H1 (cell line): ENCODE measurements around the gene INPP5J. TPM values are rescaled to one million over a fixed set of nuclear protein-coding genes. Genes with fewer than 3 reads are reported as not detected.

Source experiments
- CTCF ChIA-PET: fragments of 300-600 bp; sonication (Branson Sonifier 250); formaldehyde crosslinking; loops from one replicate; lab custom pipeline; 2021; ENCODE audit not compliant: partially characterized antibody; lab: Charles Lee
- POLR2A ChIA-PET: fragments of 300-600 bp; sonication (Branson Sonifier 250); formaldehyde crosslinking; loops from one replicate; lab custom pipeline; 2021; ENCODE audit warnings: inconsistent platforms; ENCODE audit not compliant: partially characterized antibody; lab: Charles Lee
- DNase-seq, 2 experiments: peaks; one replicate each; pipeline versions ENCODE4 v3.0.0 to v3.0.0-alpha.2; 2010 to 2022; ENCODE audit warnings: low spot score in 2 of 2, low read depth in 1 of 2, mixed read lengths in 1 of 2
- FAIRE-seq: peaks from 2 replicates; lab custom pipeline; 2011; peaks lifted over from hg19 to GRCh38; lab: Jason Lieb, UNC
- H2AFZ ChIP-seq: 2 replicates; pipeline ENCODE4 v1.8.1; 2012; ENCODE audit warnings: low read length, inconsistent platforms
- H2AK5ac ChIP-seq: 2 replicates; pipeline ENCODE4 v1.6.1; 2013; ENCODE audit warnings: low read depth, low read length
- H2BK120ac ChIP-seq: replicated peaks from 2 replicates; pipeline ENCODE3; 2013; ENCODE audit warnings: low read depth, low read length, inconsistent platforms
- H2BK12ac ChIP-seq: 2 replicates; pipeline ENCODE4 v1.6.1; 2013; ENCODE audit warnings: low read depth, low read length
- H2BK15ac ChIP-seq: 2 replicates; pipeline ENCODE4 v1.6.1; 2013; ENCODE audit warnings: low read length
- H2BK20ac ChIP-seq: 2 replicates; pipeline ENCODE4 v1.6.1; 2013; ENCODE audit warnings: low read length
- H2BK5ac ChIP-seq: 2 replicates; pipeline ENCODE4 v1.6.1; 2013; ENCODE audit warnings: low read depth, low read length
- H3K14ac ChIP-seq: 2 replicates; pipeline ENCODE4 v1.6.1; 2013; ENCODE audit warnings: inconsistent platforms; ENCODE audit not compliant: insufficient read length
- H3K18ac ChIP-seq: 2 replicates; pipeline ENCODE4 v1.6.1; 2013; ENCODE audit warnings: low read length; ENCODE audit errors: extremely low read depth
- H3K23ac ChIP-seq: 2 replicates; pipeline ENCODE4 v1.6.1; 2013; ENCODE audit warnings: inconsistent platforms; ENCODE audit not compliant: insufficient read length
- H3K23me2 ChIP-seq: 2 replicates; pipeline ENCODE4 v1.6.1; 2013; ENCODE audit warnings: low read depth, low read length
- H3K27ac ChIP-seq: 2 replicates; pipeline ENCODE4 v1.6.1; 2011; ENCODE audit warnings: low read depth, low read length, inconsistent platforms
- H3K27me3 ChIP-seq, 4 experiments: replicated peaks in 1 of 4; 1 replicate in 1 of 4; 2 replicates in 3 of 4; pipeline versions ENCODE4 v1.6.1 to v1.8.1; 2011 to 2013; ENCODE audit warnings: low read length in 3 of 4, mild to moderate bottlenecking in 3 of 4, inconsistent platforms in 2 of 4, mixed read lengths in 2 of 4, moderate library complexity in 1 of 4; ENCODE audit not compliant: control insufficient read depth in 3 of 4, insufficient read depth in 3 of 4; ENCODE audit errors: extremely low read depth in 1 of 4
- H3K36me3 ChIP-seq, 4 experiments: 2 replicates each; pipeline versions ENCODE4 v1.6.1 to v1.8.1; 2011 to 2013; ENCODE audit warnings: mild to moderate bottlenecking in 4 of 4, low read length in 3 of 4, moderate library complexity in 2 of 4, control low read depth in 1 of 4, inconsistent platforms in 1 of 4; ENCODE audit not compliant: insufficient read depth in 4 of 4, control insufficient read depth in 2 of 4
- H3K4ac ChIP-seq: replicated peaks from 2 replicates; pipeline ENCODE3; 2013; ENCODE audit warnings: low read length, low read depth, mixed read lengths, inconsistent platforms; ENCODE audit not compliant: insufficient read length
- H3K4me1 ChIP-seq, 4 experiments: replicated peaks in 1 of 4; 1 replicate in 1 of 4; 2 replicates in 3 of 4; pipeline versions ENCODE4 v1.6.1 to v1.8.1; 2011 to 2013; ENCODE audit warnings: low read length in 3 of 4, inconsistent platforms in 2 of 4, mixed read lengths in 1 of 4; ENCODE audit not compliant: insufficient read depth in 4 of 4, control insufficient read depth in 3 of 4
- H3K4me2 ChIP-seq, 2 experiments: 2 replicates each; pipeline versions ENCODE4 v1.6.1 to v1.8.1; 2011 to 2013; ENCODE audit warnings: low read depth in 2 of 2, low read length in 2 of 2, control low read depth in 1 of 2, inconsistent platforms in 1 of 2, mild to moderate bottlenecking in 1 of 2; ENCODE audit not compliant: insufficient read depth in 1 of 2
- H3K4me3 ChIP-seq, 4 experiments: fragments of 200-600, 300-600 bp in 1 of 4; sonication (generic), shearing (Covaris generic), sonication (Bioruptor Twin) in 1 of 4; 2 replicates each; pipeline versions ENCODE4 v1.5.1 to v1.8.1; 2011 to 2016; ENCODE audit warnings: low read length in 4 of 4, low read depth in 3 of 4, control low read depth in 2 of 4, inconsistent platforms in 2 of 4, mild to moderate bottlenecking in 2 of 4, mixed read lengths in 1 of 4, moderate library complexity in 1 of 4; ENCODE audit not compliant: insufficient read depth in 2 of 4; ENCODE audit errors: extremely low read depth in 1 of 4
- H3K56ac ChIP-seq: replicated peaks from 2 replicates; pipeline ENCODE3; 2013; ENCODE audit warnings: low read depth, mild to moderate bottlenecking, mixed read lengths, low read length, inconsistent platforms; ENCODE audit not compliant: insufficient read length
- H3K79me1 ChIP-seq: 2 replicates; pipeline ENCODE4 v1.6.1; 2013; ENCODE audit warnings: low read depth, low read length, control low read depth
- H3K79me2 ChIP-seq, 2 experiments: 2 replicates each; pipeline versions ENCODE4 v1.6.1 to v1.8.1; 2012 to 2013; ENCODE audit warnings: low read length in 2 of 2, mild to moderate bottlenecking in 2 of 2, inconsistent platforms in 1 of 2; ENCODE audit not compliant: insufficient read depth in 2 of 2, control insufficient read depth in 1 of 2
- H3K9ac ChIP-seq, 4 experiments: replicated peaks in 1 of 4; 1 replicate in 1 of 4; 2 replicates in 3 of 4; pipeline versions ENCODE4 v1.6.1 to v1.8.1; 2011 to 2013; ENCODE audit warnings: low read depth in 3 of 4, low read length in 3 of 4, control low read depth in 2 of 4, mild to moderate bottlenecking in 2 of 4, moderate library complexity in 2 of 4, inconsistent platforms in 1 of 4; ENCODE audit errors: extremely low read depth in 1 of 4
- H3K9me3 ChIP-seq, 2 experiments: 2 replicates each; pipeline versions ENCODE4 v1.6.1 to v1.8.1; 2012 to 2013; ENCODE audit warnings: mild to moderate bottlenecking in 2 of 2, moderate library complexity in 2 of 2, control low read depth in 1 of 2, inconsistent platforms in 1 of 2, low read depth in 1 of 2, low read length in 1 of 2, mixed read lengths in 1 of 2; ENCODE audit not compliant: insufficient read depth in 2 of 2
- H4K20me1 ChIP-seq, 2 experiments: replicated peaks in 1 of 2; 2 replicates each; pipeline versions ENCODE3 to v1.8.1; 2011 to 2013; ENCODE audit warnings: inconsistent platforms in 2 of 2, low read length in 2 of 2, mild to moderate bottlenecking in 1 of 2; ENCODE audit not compliant: insufficient read depth in 2 of 2, control insufficient read depth in 1 of 2
- H4K5ac ChIP-seq: 2 replicates; pipeline ENCODE4 v1.6.1; 2013; ENCODE audit warnings: low read length, low read depth, mixed read lengths, inconsistent platforms; ENCODE audit not compliant: insufficient read length
- H4K8ac ChIP-seq: 2 replicates; pipeline ENCODE4 v1.8.0; 2013; ENCODE audit warnings: mild to moderate bottlenecking, moderate library complexity, low read length, inconsistent platforms; ENCODE audit not compliant: insufficient read depth; ENCODE audit errors: extremely low read depth
- H4K91ac ChIP-seq: replicated peaks from 2 replicates; pipeline ENCODE3; 2013; ENCODE audit warnings: low read length, mixed read lengths, inconsistent platforms; ENCODE audit not compliant: insufficient read length
- CTBP2 ChIP-seq: IDR thresholded peaks from 2 replicates; pipeline ENCODE4 v1.7.0; 2011; ENCODE audit warnings: borderline replicate concordance, mild to moderate bottlenecking, moderate library complexity, mixed read lengths, low read length; ENCODE audit not compliant: insufficient read depth, insufficient read length
- CTCF ChIP-seq, 3 experiments: IDR thresholded peaks; 1 replicate in 2 of 3; 2 replicates in 1 of 3; pipeline versions ENCODE4 v1.5.1 to v1.6.1; 2011; ENCODE audit warnings: low read length in 3 of 3, mild to moderate bottlenecking in 3 of 3, inconsistent platforms in 2 of 3, low read depth in 1 of 3, moderate library complexity in 1 of 3; ENCODE audit not compliant: insufficient read depth in 1 of 3; ENCODE audit errors: control extremely low read depth in 1 of 3
- KDM5A ChIP-seq: fragments of 200-600 bp; IDR thresholded peaks from 2 replicates; pipeline ENCODE4 v1.7.1; 2012; ENCODE audit warnings: mild to moderate bottlenecking, low read length, inconsistent platforms, mixed read lengths
- NRF1 ChIP-seq: IDR thresholded peaks from 2 replicates; pipeline ENCODE4 v1.6.1; 2011; ENCODE audit warnings: mild to moderate bottlenecking, low read depth, low read length, improper control_type of control experiment
- POLR2A ChIP-seq, 2 experiments: IDR thresholded peaks; 1 replicate in 1 of 2; 2 replicates in 1 of 2; pipeline ENCODE4 v1.6.1; 2011; ENCODE audit warnings: low read depth in 2 of 2, low read length in 2 of 2, mild to moderate bottlenecking in 2 of 2; ENCODE audit errors: control extremely low read depth in 1 of 2
- RAD21 ChIP-seq, 2 experiments: IDR thresholded peaks in 1 of 2; conservative IDR thresholded peaks in 1 of 2; 2 replicates each; pipeline ENCODE4 v1.6.1; 2011; ENCODE audit warnings: low read depth in 2 of 2, low read length in 2 of 2, improper control_type of control experiment in 1 of 2, inconsistent platforms in 1 of 2, mild to moderate bottlenecking in 1 of 2, moderate library complexity in 1 of 2
- RFX5 ChIP-seq: IDR thresholded peaks from 2 replicates; pipeline ENCODE4 v1.6.1; 2011; ENCODE audit warnings: low read depth, low read length, improper control_type of control experiment, borderline replicate concordance
- SIN3A ChIP-seq, 2 experiments: IDR thresholded peaks in 1 of 2; conservative IDR thresholded peaks in 1 of 2; 2 replicates each; pipeline ENCODE4 v1.6.1; 2011 to 2012; ENCODE audit warnings: low read length in 2 of 2, improper control_type of control experiment in 1 of 2, low read depth in 1 of 2, mild to moderate bottlenecking in 1 of 2
- SP1 ChIP-seq: IDR thresholded peaks from 2 replicates; pipeline ENCODE4 v1.6.1; 2011; ENCODE audit warnings: low read depth, low read length
- SP2 ChIP-seq: IDR thresholded peaks from 2 replicates; pipeline ENCODE4 v1.6.1; 2012; ENCODE audit warnings: mild to moderate bottlenecking, low read length, inconsistent platforms
- SRF ChIP-seq: IDR thresholded peaks from 2 replicates; pipeline ENCODE4 v1.6.1; 2011; ENCODE audit warnings: mild to moderate bottlenecking, low read depth, low read length, moderate library complexity
- TEAD4 ChIP-seq: IDR thresholded peaks from 2 replicates; pipeline ENCODE4 v1.6.1; 2012; ENCODE audit warnings: low read depth, low read length, inconsistent platforms, mixed read lengths
- WGBS, 2 experiments: shearing (Covaris generic) in 1 of 2; methylation state at CpG; one replicate each; pipeline versions ENCODE4 v1.1.6 to v1.1.7; 2013 to 2015; ENCODE audit warnings: low lambda C conversion rate in 2 of 2, mixed read lengths in 2 of 2, inconsistent platforms in 1 of 2, low coverage in 1 of 2, missing lambda C conversion rate in 1 of 2; ENCODE audit not compliant: insufficient replicate concordance in 2 of 2, insufficient coverage in 1 of 2, insufficient read length in 1 of 2; ENCODE audit errors: extremely low coverage in 1 of 2, missing lambda C conversion rate in 1 of 2; 5-methylcytosine and 5-hydroxymethylcytosine counted together
- polyA plus RNA-seq, 7 experiments: library from polyadenylated mRNA; depleted of rRNA in 3 of 7; stranded (reverse) in 5 of 7; unstranded in 2 of 7; fragments of >200 nt in 5 of 7; fragments of 200-250 nt in 2 of 7; gene quantifications; 1 replicate in 5 of 7; 2 replicates in 1 of 7; 4 replicates in 1 of 7; pipeline versions ENCODE4 v1.2.1 to v1.2.3, GENCODE V29; 2011 to 2013; ENCODE audit warnings: missing spikeins in 2 of 7, mixed read lengths in 2 of 7
- total RNA-seq: library from RNA; stranded (reverse); fragmentation: NEBNext Ultra II Directional; extraction: Animal tissue kit (Norgen Biotek cat#: 25700); gene quantifications from 2 replicates; pipeline ENCODE4 v1.2.1, GENCODE V29; 2021

The INPP5J gene
- total and polyA plus RNA-seq, 2 of the 8 experiments (the other 6 are each of a cell fraction or from before 2014, with no cell fraction given), result 5.4 to 6.0 TPM

- Histone ChIP-seq H4K20me1 (peaks cover 0 to 3% of the 10 kb centered on the region in 2 experiments), H2BK5ac (no peak overlapping the region), H2AK5ac (no peak overlapping the region), H2AFZ (no peak overlapping the region), H4K5ac (no peak overlapping the region), H2BK20ac (no peak overlapping the region), H2BK120ac (no peak overlapping the region), H3K23ac (no peak overlapping the region), H3K18ac (no peak overlapping the region), H3K56ac (no peak overlapping the region), H3K4ac (no peak overlapping the region), H4K8ac (no peak overlapping the region), H3K14ac (no peak overlapping the region), H3K9ac (no peak overlapping the region), H3K27me3 (no peaks in the 10 kb centered on the region), H3K4me1 (no peaks in the 10 kb centered on the region), H3K4me2 (no peak overlapping the region), H3K27ac (no peak overlapping the region), H2BK12ac (no peak overlapping the region), H3K36me3 (no peaks in the 10 kb centered on the region), H3K79me1 (no peaks in the 10 kb centered on the region), H3K79me2 (peaks cover 0 to 8% of the 10 kb centered on the region in 2 experiments; a peak in 2 of 4 replicates), H2BK15ac (no peak overlapping the region), H3K4me3 (no peak overlapping the region), H4K91ac (no peak overlapping the region), H3K9me3 (no peaks in the 10 kb centered on the region), H3K23me2 (no peaks in the 10 kb centered on the region)
- ChIA-PET POLR2A (interaction anchor here (1.6 kb wide), 1 partner anchor 9 kb away, joined by 3 read pairs; no protein-coding TSS in a partner anchor), CTCF (interaction anchor here (0.6 kb wide), 1 partner anchor 10 kb away, joined by 3 read pairs; no protein-coding TSS in a partner anchor)
- 91% methylated on average over 4 of the region's 4 CpGs; no CpG with 5 or more reads in 1 of the 2 experiments for WGBS, 2 experiments
- DNase-seq (no peak), FAIRE-seq (no peak)
- TF ChIP-seq POLR2A (IDR thresholded peaks at IDR 0.05; ENCODE audit: control extremely low read depth in 1 of 2, low read depth in 2 of 2, low read length in 2 of 2) (no peak), RFX5 (no peak), RAD21 (IDR thresholded peaks at IDR 0.05 in 1 of 2, conservative IDR thresholded peaks at IDR 0.05 in 1 of 2; ENCODE audit: low read depth in 2 of 2, low read length in 2 of 2) (no peak), CTBP2 (no peak), KDM5A (no peak), SRF (no peak), SIN3A (conservative IDR thresholded peaks at IDR 0.05 in 1 of 2, IDR thresholded peaks at IDR 0.05 in 1 of 2; ENCODE audit: low read depth in 1 of 2, low read length in 2 of 2) (no peak), NRF1 (no peak), TEAD4 (no peak), SP2 (no peak), SP1 (no peak), CTCF (IDR thresholded peaks at IDR 0.05; ENCODE audit: control extremely low read depth in 1 of 3, insufficient read depth in 1 of 3, low read depth in 1 of 3, low read length in 3 of 3) (no peak)
Observed at GRCh38 chr22:31170971-31171370, 48.2 kb downstream of the INPP5J start.
